GM06990 (cell line): Measurements from ENCODE around the gene MAN1A1.

Experiments
- DNase-seq: peaks from one replicate; pipeline ENCODE4 v3.0.0-alpha.2; 2011; ENCODE audit not compliant: insufficient read length; ENCODE audit errors: extremely low read depth
- H3K27me3 ChIP-seq: replicated peaks from 2 replicates; pipeline ENCODE4 v1.6.0; 2011; ENCODE audit warnings: low read length; ENCODE audit not compliant: control insufficient read depth, insufficient read depth
- H3K36me3 ChIP-seq: 2 replicates; pipeline ENCODE4 v1.5.1; 2011; ENCODE audit warnings: low read length; ENCODE audit not compliant: control insufficient read depth, insufficient read depth
- H3K4me3 ChIP-seq: replicated peaks from 2 replicates; pipeline ENCODE4 v1.5.1; 2011; ENCODE audit warnings: low read depth, mild to moderate bottlenecking, control low read depth, low read length
- CTCF ChIP-seq: IDR thresholded peaks from 2 replicates; pipeline ENCODE4 v1.5.1; 2011; ENCODE audit warnings: low read length, control low read depth, mild to moderate bottlenecking, inconsistent platforms; ENCODE audit not compliant: insufficient read depth, poor library complexity, severe bottlenecking

The MAN1A1 gene

GRCh38 chr6:119127627-119128026 is 221.9 kb downstream of the MAN1A1 start:
- Histone ChIP-seq H3K36me3 (no peaks in the 10 kb centered on the region), H3K27me3 (no peaks in the 10 kb centered on the region), H3K4me3 (no peak overlapping the region)
- no peak for DNase-seq
- no peak for TF ChIP-seq CTCF
